HEK293 (cell line): ENCODE results near the gene CIAO2B.

Experiments
- CTCF ChIA-PET: fragments of 350-600 bp; formaldehyde crosslinking; extraction: SDS; loops from one replicate; lab custom pipeline; 2021; ENCODE audit warnings: antibody characterized with exemption; lab: Yijun Ruan, JAX
- POLR2A ChIA-PET: fragments of 300-600 bp; formaldehyde crosslinking; extraction: SDS; loops from one replicate; lab custom pipeline; 2020; ENCODE audit warnings: antibody characterized with exemption, inconsistent platforms; lab: Yijun Ruan, JAX
- H3K27ac ChIP-seq: fragments of 200-500 bp; sonication (Bioruptor generic); 2 replicates; pipeline ENCODE4 v1.5.1; 2014; ENCODE audit warnings: low read depth, low read length, control low read depth, inconsistent platforms; ENCODE audit errors: extremely low read depth
- H3K36me3 ChIP-seq, 2 experiments: fragments of 200-500 bp in 1 of 2; sonication (Bioruptor generic) in 1 of 2; 1 replicate in 1 of 2; 2 replicates in 1 of 2; pipeline ENCODE4 v1.5.1; 2014 to 2017; ENCODE audit warnings: inconsistent platforms in 2 of 2, low read length in 2 of 2; ENCODE audit not compliant: control insufficient read depth in 2 of 2, insufficient read depth in 1 of 2
- H3K4me1 ChIP-seq: fragments of 200-500 bp; sonication (Bioruptor generic); 2 replicates; pipeline ENCODE4 v1.5.1; 2014; ENCODE audit warnings: mild to moderate bottlenecking, low read length, inconsistent platforms; ENCODE audit not compliant: control insufficient read depth, insufficient read depth
- H3K4me3 ChIP-seq: 2 replicates; pipeline ENCODE4 v1.5.1; 2011; ENCODE audit warnings: low read depth, mild to moderate bottlenecking, control low read depth, low read length, moderate library complexity
- H3K9me3 ChIP-seq: fragments of 200-500 bp; sonication (Bioruptor generic); 2 replicates; pipeline ENCODE4 v1.5.1; 2014; ENCODE audit warnings: low read depth, low read length, inconsistent platforms; ENCODE audit not compliant: control insufficient read depth, insufficient read depth
- FEZF1 ChIP-seq: fragments of 450-650 bp; formaldehyde crosslinking; IDR thresholded peaks from 2 replicates; pipeline ENCODE4 v1.5.1; 2016; ENCODE audit warnings: missing biosample characterization, missing genetic modification characterization
- IKZF3 ChIP-seq: fragments of 450-650 bp; IDR thresholded peaks from 2 replicates; pipeline ENCODE4 v1.5.0; 2018; ENCODE audit warnings: missing biosample characterization, mild to moderate bottlenecking, missing genetic modification characterization, moderate library complexity
- OSR2 ChIP-seq: fragments of 450-650 bp; formaldehyde crosslinking; IDR thresholded peaks from 2 replicates; pipeline ENCODE4 v1.5.1; 2016; ENCODE audit warnings: missing biosample characterization, missing genetic modification characterization
- PRDM10 ChIP-seq: fragments of 450-650 bp; formaldehyde crosslinking; IDR thresholded peaks from 2 replicates; pipeline ENCODE4 v1.5.1; 2016; ENCODE audit warnings: missing biosample characterization, missing genetic modification characterization
- SP3 ChIP-seq: fragments of 450-650 bp; formaldehyde crosslinking; IDR thresholded peaks from 2 replicates; pipeline ENCODE4 v1.5.1; 2016; ENCODE audit warnings: missing biosample characterization, missing genetic modification characterization
- ZIC2 ChIP-seq: fragments of 450-650 bp; formaldehyde crosslinking; IDR thresholded peaks from 2 replicates; pipeline ENCODE4 v1.5.1; 2016; ENCODE audit warnings: missing biosample characterization, missing genetic modification characterization
- ZNF214 ChIP-seq: fragments of 450-650 bp; formaldehyde crosslinking; IDR thresholded peaks from 2 replicates; pipeline ENCODE4 v1.5.1; 2017; ENCODE audit warnings: missing biosample characterization, mild to moderate bottlenecking, missing genetic modification characterization, borderline replicate concordance
- ZNF280C ChIP-seq: fragments of 450-650 bp; formaldehyde crosslinking; IDR thresholded peaks from 2 replicates; pipeline ENCODE4 v1.5.1; 2016; ENCODE audit warnings: missing biosample characterization, missing genetic modification characterization
- ZNF341 ChIP-seq: fragments of 450-650 bp; formaldehyde crosslinking; IDR thresholded peaks from 2 replicates; pipeline ENCODE4; 2016; ENCODE audit warnings: low read depth, missing biosample characterization, missing genetic modification characterization
- ZNF416 ChIP-seq: fragments of 450-650 bp; formaldehyde crosslinking; IDR thresholded peaks from 2 replicates; pipeline ENCODE4 v1.5.1; 2016; ENCODE audit warnings: missing biosample characterization, missing genetic modification characterization
- ZNF585B ChIP-seq: fragments of 450-650 bp; formaldehyde crosslinking; IDR thresholded peaks from 2 replicates; pipeline ENCODE4 v1.5.1; 2016; ENCODE audit warnings: missing biosample characterization, missing genetic modification characterization
- TF ChIP-seq, protein P1 (sequence below): fragments of 450-650 bp; formaldehyde crosslinking; IDR thresholded peaks from 2 replicates; pipeline ENCODE4; 2016; ENCODE audit warnings: missing biosample characterization, missing genetic modification characterization
- TF ChIP-seq, protein P2 (sequence below): fragments of 450-650 bp; formaldehyde crosslinking; IDR thresholded peaks from 2 replicates; pipeline ENCODE4 v1.5.1; 2016; ENCODE audit warnings: missing biosample characterization, missing genetic modification characterization

Gene CIAO2B

DNA sequence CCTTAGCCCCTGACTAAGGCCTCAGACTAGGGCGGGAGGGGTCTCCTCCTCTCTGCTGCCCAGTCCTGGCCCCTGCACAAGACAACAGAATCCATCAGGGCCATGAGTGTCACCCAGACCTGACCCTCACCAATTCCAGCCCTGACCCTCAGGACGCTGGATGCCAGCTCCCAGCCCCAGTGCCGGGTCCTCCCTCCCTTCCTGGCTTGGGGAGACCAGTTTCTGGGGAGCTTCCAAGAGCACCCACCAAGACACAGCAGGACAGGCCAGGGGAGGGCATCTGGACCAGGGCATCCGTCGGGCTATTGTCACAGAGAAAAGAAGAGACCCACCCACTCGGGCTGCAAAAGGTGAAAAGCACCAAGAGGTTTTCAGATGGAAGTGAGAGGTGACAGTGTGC is 39.5 kb upstream of the CIAO2B start (continued):
- TF ChIP-seq ZNF280C: no peak
- TF ChIP-seq SP3 (tag by site-specific recombination): no peak
- TF ChIP-seq, protein P1, sequence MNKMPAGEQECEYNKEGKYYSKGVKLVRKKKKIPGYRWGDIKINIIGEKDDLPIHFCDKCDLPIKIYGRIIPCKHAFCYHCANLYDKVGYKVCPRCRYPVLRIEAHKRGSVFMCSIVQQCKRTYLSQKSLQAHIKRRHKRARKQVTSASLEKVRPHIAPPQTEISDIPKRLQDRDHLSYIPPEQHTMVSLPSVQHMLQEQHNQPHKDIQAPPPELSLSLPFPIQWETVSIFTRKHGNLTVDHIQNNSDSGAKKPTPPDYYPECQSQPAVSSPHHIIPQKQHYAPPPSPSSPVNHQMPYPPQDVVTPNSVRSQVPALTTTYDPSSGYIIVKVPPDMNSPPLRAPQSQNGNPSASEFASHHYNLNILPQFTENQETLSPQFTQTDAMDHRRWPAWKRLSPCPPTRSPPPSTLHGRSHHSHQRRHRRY (tag by site-specific recombination): no peak
- TF ChIP-seq, protein P2, sequence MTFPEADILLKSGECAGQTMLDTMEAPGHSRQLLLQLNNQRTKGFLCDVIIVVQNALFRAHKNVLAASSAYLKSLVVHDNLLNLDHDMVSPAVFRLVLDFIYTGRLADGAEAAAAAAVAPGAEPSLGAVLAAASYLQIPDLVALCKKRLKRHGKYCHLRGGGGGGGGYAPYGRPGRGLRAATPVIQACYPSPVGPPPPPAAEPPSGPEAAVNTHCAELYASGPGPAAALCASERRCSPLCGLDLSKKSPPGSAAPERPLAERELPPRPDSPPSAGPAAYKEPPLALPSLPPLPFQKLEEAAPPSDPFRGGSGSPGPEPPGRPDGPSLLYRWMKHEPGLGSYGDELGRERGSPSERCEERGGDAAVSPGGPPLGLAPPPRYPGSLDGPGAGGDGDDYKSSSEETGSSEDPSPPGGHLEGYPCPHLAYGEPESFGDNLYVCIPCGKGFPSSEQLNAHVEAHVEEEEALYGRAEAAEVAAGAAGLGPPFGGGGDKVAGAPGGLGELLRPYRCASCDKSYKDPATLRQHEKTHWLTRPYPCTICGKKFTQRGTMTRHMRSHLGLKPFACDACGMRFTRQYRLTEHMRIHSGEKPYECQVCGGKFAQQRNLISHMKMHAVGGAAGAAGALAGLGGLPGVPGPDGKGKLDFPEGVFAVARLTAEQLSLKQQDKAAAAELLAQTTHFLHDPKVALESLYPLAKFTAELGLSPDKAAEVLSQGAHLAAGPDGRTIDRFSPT (tag by site-specific recombination): no peak

- Histone ChIP-seq H3K9me3 (no peaks in the 10 kb centered on the region), H3K27ac (no peak overlapping the region), H3K4me1 (no peaks in the 10 kb centered on the region), H3K4me3 (no peak overlapping the region), H3K36me3 (peaks cover under 1 to 28% of the 10 kb centered on the region in 2 experiments; a peak in 2 of 3 replicates)
- CTCF ChIA-PET: interaction anchor here (0.7 to 4.2 kb wide), 6 partner anchors 8 to 182 kb away, joined by 3 to 33 read pairs (median 4); partner anchors contain the start of gene CES3
- peak; percentile 55 for TF ChIP-seq ZNF341 (tag by site-specific recombination)
- no peak for TF ChIP-seq ZNF416 (tag by site-specific recombination)
- peak; percentile 83 for TF ChIP-seq PRDM10 (tag by site-specific recombination)
- TF ChIP-seq ZNF585B (tag by site-specific recombination): no peak
- TF ChIP-seq ZIC2 (tag by site-specific recombination): peak; percentile 38; the same call in 1 of the 2 replicates
- TF ChIP-seq OSR2 (tag by site-specific recombination): 0 out of 2 replicates have a peak, but pooled peaks have one; percentile 25
- no peak for TF ChIP-seq ZNF214 (tag by site-specific recombination)
- peak; percentile 55; the same call in 1 of the 2 replicates for TF ChIP-seq FEZF1
- TF ChIP-seq IKZF3 (tag by site-specific recombination): no peak
- POLR2A ChIA-PET: no interaction called here
These were observed 38.8 kb upstream of the CIAO2B start for GRCh38 chr16:66972983-66973382.
